B cell (primary cell): ENCODE data around the gene TGFBRAP1. TPM values are rescaled to one million over a fixed set of nuclear protein-coding genes. Genes with fewer than 3 reads are reported as not detected.

ENCODE experiments used
- ATAC-seq: fragments of 200-7000 bp; cut with Tn5 transposase; one replicate; pipeline ENCODE4 v1.10.0; 2021; ENCODE audit warnings: low read depth, mild to moderate bottlenecking, moderate number of reproducible peaks, moderate library complexity
- CTCF ChIA-PET: fragments of 350-600 bp; sonication (Branson Sonifier 250); formaldehyde crosslinking; loops from one replicate; lab custom pipeline; 2021; ENCODE audit warnings: antibody characterized with exemption, inconsistent platforms; lab: Charles Lee
- POLR2A ChIA-PET: fragments of 350-600 bp; sonication (Branson Sonifier 250); formaldehyde crosslinking; loops from one replicate; lab custom pipeline; 2021; ENCODE audit warnings: antibody characterized with exemption; lab: Charles Lee
- DNase-seq: peaks from one replicate; pipeline ENCODE4 v3.0.0; 2013
- H2AFZ ChIP-seq: 2 replicates; pipeline ENCODE4 v1.6.1; 2012; ENCODE audit warnings: mild to moderate bottlenecking, low read depth, low read length; ENCODE audit not compliant: insufficient read depth, poor library complexity, severe bottlenecking
- H3K27ac ChIP-seq, 2 donors: 1 replicate in 1 of 2; 2 replicates in 1 of 2; pipeline ENCODE4 v1.5.1; 2012 to 2013; ENCODE audit warnings: low read length in 2 of 2, mild to moderate bottlenecking in 2 of 2, moderate library complexity in 1 of 2
- H3K27me3 ChIP-seq, 4 experiments: fragments of 200-600 bp in 1 of 4; sonication (generic) in 1 of 4; replicated peaks in 1 of 4; 1 replicate in 2 of 4; 2 replicates in 2 of 4; pipeline versions ENCODE4 v1.6.1 to v1.7.0; 2013 to 2016; ENCODE audit warnings: low read length in 3 of 4, mild to moderate bottlenecking in 2 of 4, mixed read lengths in 1 of 4, moderate library complexity in 1 of 4; ENCODE audit not compliant: insufficient read depth in 4 of 4, control insufficient read depth in 3 of 4; ENCODE audit errors: control extremely low read depth in 1 of 4
- H3K36me3 ChIP-seq, 2 experiments: replicated peaks in 1 of 2; 1 replicate in 1 of 2; 2 replicates in 1 of 2; pipeline versions ENCODE4 v1.6.1 to v1.7.1; 2013; ENCODE audit warnings: low read length in 1 of 2; ENCODE audit not compliant: insufficient read depth in 2 of 2, control insufficient read depth in 1 of 2; ENCODE audit errors: control extremely low read depth in 1 of 2, extremely low read depth in 1 of 2
- H3K4me1 ChIP-seq, 2 donors: fragments of 200-600 bp in 1 of 2; sonication (generic) in 1 of 2; 1 replicate in 1 of 2; 2 replicates in 1 of 2; pipeline versions ENCODE4 v1.5.1 to v1.6.1; 2013 to 2017; ENCODE audit warnings: low read length in 2 of 2; ENCODE audit not compliant: control insufficient read depth in 2 of 2, insufficient read depth in 2 of 2
- H3K4me2 ChIP-seq: replicated peaks from 2 replicates; pipeline ENCODE3; 2012; ENCODE audit warnings: mild to moderate bottlenecking, low read depth, low read length; ENCODE audit not compliant: poor library complexity, severe bottlenecking
- H3K4me3 ChIP-seq, 5 experiments: fragments of 200-600 bp in 1 of 5; sonication (generic) in 1 of 5; 1 replicate in 3 of 5; 2 replicates in 2 of 5; pipeline versions ENCODE4 v1.5.1 to v1.7.0; 2011 to 2016; ENCODE audit warnings: low read length in 4 of 5, mild to moderate bottlenecking in 4 of 5, low read depth in 2 of 5, control low read depth in 1 of 5, moderate library complexity in 1 of 5; ENCODE audit not compliant: insufficient read depth in 1 of 5; ENCODE audit errors: control extremely low read depth in 1 of 5, extremely low read depth in 1 of 5
- H3K79me2 ChIP-seq: fragments of 200-600 bp; sonication (generic); one replicate; pipeline ENCODE4 v1.6.0; 2016; ENCODE audit warnings: low read length; ENCODE audit not compliant: control insufficient read depth, insufficient read depth
- H3K9ac ChIP-seq: fragments of 200-600 bp; sonication (generic); 2 replicates; pipeline ENCODE4 v1.6.1; 2017; ENCODE audit warnings: mild to moderate bottlenecking, low read length, moderate library complexity
- H3K9me3 ChIP-seq, 3 donors: one replicate each; pipeline versions ENCODE4 v1.6.1 to v1.7.1; 2013; ENCODE audit warnings: low read length in 2 of 3; ENCODE audit not compliant: control insufficient read depth in 2 of 3, insufficient read depth in 1 of 3; ENCODE audit errors: control extremely low read depth in 1 of 3
- H4K20me1 ChIP-seq: 2 replicates; pipeline ENCODE4 v1.6.0; 2012; ENCODE audit warnings: mild to moderate bottlenecking, low read length; ENCODE audit not compliant: insufficient read depth, control insufficient read depth, poor library complexity, severe bottlenecking
- H3K27ac Mint-ChIP-seq: one replicate; pipeline ENCODE4 v1.8.0; 2021; ENCODE audit warnings: mixed read lengths
- H3K27me3 Mint-ChIP-seq: one replicate; pipeline ENCODE4 v1.8.0; 2021; ENCODE audit warnings: mixed read lengths
- H3K4me1 Mint-ChIP-seq: one replicate; pipeline ENCODE4 v1.8.0; 2021; ENCODE audit warnings: mixed read lengths
- H3K4me3 Mint-ChIP-seq: one replicate; pipeline ENCODE4 v1.8.0; 2021; ENCODE audit warnings: mixed read lengths
- H3K9me3 Mint-ChIP-seq: one replicate; pipeline ENCODE4 v1.8.0; 2022; ENCODE audit warnings: mixed read lengths; ENCODE audit not compliant: insufficient read depth
- EZH2 ChIP-seq: IDR thresholded peaks from 2 replicates; pipeline ENCODE4 v1.6.1; 2012; ENCODE audit warnings: borderline replicate concordance, low read depth, mild to moderate bottlenecking, moderate library complexity, low read length; ENCODE audit not compliant: insufficient read depth, poor library complexity, severe bottlenecking
- WGBS: methylation state at CpG from one replicate; pipeline ENCODE4 v1.1.5; 2013; ENCODE audit warnings: missing lambda C conversion rate; ENCODE audit not compliant: insufficient coverage; 5-methylcytosine and 5-hydroxymethylcytosine counted together
- intact Hi-C: fragments of 100-400 bp; cut with micrococcal nuclease; formaldehyde crosslinking; loops from one replicate; pipeline ENCODE4 v1.10.0; 2022
- polyA plus RNA-seq: library from polyadenylated mRNA; depleted of rRNA; stranded (reverse); fragments of >200 nt; gene quantifications from 2 replicates; pipeline ENCODE4 v1.2.3, GENCODE V29; 2012
- total RNA-seq, 2 donors: library from RNA; stranded (reverse); fragments of 120-200 nt in 1 of 2; gene quantifications; 1 replicate in 1 of 2; 2 replicates in 1 of 2; pipeline versions ENCODE4 v1.2.3 to v1.2.4, GENCODE V29; 2013 to 2022
- TF ChIP-seq, protein P1 (sequence below): fragments of 200-600 bp; IDR thresholded peaks from one replicate; pipeline ENCODE4 v1.8.0; 2022; ENCODE audit warnings: antibody characterized with exemption, mild to moderate bottlenecking

TGFBRAP1 gene
- total and polyA plus RNA-seq, 2 donors (not counting 1 experiment from before 2014, with no cell fraction given) = 9.3 to 21.7 TPM

DNA sequence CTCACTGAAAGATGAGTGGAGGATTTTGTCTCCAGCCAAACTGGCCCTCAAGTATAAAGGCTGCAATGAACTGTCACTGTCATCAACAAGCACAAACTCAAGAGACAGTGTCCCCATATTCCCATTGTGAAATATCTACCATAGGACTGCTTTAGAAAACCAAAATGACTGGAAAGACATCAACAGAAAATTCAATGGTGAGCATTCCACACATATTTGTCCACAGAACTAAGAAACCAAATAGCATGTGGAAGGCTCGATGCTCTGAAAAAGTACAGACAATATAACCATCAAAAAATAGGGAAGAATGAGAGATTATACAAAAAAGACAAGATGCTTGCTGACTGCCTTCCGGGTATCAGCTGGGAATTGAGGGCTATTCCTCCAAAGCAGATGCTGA is 37.6 kb downstream of the TGFBRAP1 start:
- H3K4me1 Mint-ChIP-seq = no peaks in the 10 kb centered on the region
- CTCF ChIA-PET = no interaction called here

DNA sequence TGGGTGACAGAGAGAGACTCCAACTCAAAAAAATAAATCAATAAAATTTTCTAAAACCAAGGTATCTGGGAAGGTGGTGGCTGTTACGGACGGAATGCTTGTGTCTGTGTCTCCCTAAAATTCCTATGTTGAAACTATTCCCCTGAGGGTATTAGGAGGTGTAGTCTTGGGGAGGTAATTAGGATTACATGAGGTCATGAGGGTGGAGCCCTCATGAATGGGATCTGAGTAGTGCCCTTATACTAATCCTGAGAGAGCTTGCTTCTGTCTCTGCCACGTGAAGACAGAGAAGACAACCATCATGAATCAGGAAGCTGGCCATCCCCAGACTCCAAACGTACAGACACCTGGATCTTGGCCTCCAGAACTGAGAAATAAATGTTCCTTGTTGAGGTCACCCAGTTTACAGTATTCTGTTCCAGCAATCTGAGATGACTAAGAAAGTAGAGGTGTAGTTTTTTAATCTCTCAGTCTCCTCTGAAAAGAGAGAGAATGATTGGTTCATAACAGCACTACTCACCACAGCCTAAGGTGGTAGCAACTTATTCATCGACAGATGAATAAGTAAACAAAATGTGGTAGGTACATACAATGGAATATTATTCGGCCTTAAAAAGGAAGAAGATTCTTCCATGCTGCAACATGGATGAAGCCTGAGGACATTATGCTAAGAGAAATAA is 38.4 kb downstream of the TGFBRAP1 start:
- Histone ChIP-seq H3K9me3 (no peaks in the 10 kb centered on the region), H3K4me1 (no peaks in the 10 kb centered on the region), H3K79me2 (peaks cover 4% of the 10 kb centered on the region), H3K27ac (no peak overlapping the region), H3K4me3 (no peak overlapping the region), H3K9ac (no peak overlapping the region), H3K4me2 (no peak overlapping the region), H2AFZ (no peak overlapping the region), H3K27me3 (no peaks in the 10 kb centered on the region), H3K36me3 (peaks cover 3 to 67% of the 10 kb centered on the region in 2 experiments), H4K20me1 (no peaks in the 10 kb centered on the region)
- ChIA-PET POLR2A (no interaction called here), CTCF (no interaction called here)
- no peak for DNase-seq
- TF ChIP-seq, protein P1, sequence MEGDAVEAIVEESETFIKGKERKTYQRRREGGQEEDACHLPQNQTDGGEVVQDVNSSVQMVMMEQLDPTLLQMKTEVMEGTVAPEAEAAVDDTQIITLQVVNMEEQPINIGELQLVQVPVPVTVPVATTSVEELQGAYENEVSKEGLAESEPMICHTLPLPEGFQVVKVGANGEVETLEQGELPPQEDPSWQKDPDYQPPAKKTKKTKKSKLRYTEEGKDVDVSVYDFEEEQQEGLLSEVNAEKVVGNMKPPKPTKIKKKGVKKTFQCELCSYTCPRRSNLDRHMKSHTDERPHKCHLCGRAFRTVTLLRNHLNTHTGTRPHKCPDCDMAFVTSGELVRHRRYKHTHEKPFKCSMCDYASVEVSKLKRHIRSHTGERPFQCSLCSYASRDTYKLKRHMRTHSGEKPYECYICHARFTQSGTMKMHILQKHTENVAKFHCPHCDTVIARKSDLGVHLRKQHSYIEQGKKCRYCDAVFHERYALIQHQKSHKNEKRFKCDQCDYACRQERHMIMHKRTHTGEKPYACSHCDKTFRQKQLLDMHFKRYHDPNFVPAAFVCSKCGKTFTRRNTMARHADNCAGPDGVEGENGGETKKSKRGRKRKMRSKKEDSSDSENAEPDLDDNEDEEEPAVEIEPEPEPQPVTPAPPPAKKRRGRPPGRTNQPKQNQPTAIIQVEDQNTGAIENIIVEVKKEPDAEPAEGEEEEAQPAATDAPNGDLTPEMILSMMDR = no peak
- no peak for TF ChIP-seq EZH2
- H3K27ac Mint-ChIP-seq = no peak overlapping the region
- intact Hi-C loops = no loop called here
- no peaks in the 10 kb centered on the region for H3K9me3 Mint-ChIP-seq
- no peak for ATAC-seq
- H3K27me3 Mint-ChIP-seq = no peaks in the 10 kb centered on the region
- H3K4me1 Mint-ChIP-seq = no peaks in the 10 kb centered on the region
- 86% methylated on average over 1 of the region's 6 CpGs for WGBS
- H3K4me3 Mint-ChIP-seq = no peak overlapping the region

More for the DNA sequence above, 37.6 kb downstream of the TGFBRAP1 start:
- 86% methylated on average over 1 of the region's 2 CpGs for WGBS
- H3K79me2 ChIP-seq = peaks cover 4% of the 10 kb centered on the region
- no peaks in the 10 kb centered on the region for H3K9me3 ChIP-seq
- H3K4me3 Mint-ChIP-seq = no peak overlapping the region
- H2AFZ ChIP-seq = no peak overlapping the region
- intact Hi-C loops = no loop called here
- H3K9ac ChIP-seq = no peak overlapping the region
- H4K20me1 ChIP-seq = no peaks in the 10 kb centered on the region
- H3K27ac Mint-ChIP-seq = no peak overlapping the region
- no peak overlapping the region for H3K4me3 ChIP-seq
- DNase-seq (no peak), ATAC-seq (no peak)
- H3K27me3 ChIP-seq = no peaks in the 10 kb centered on the region
- H3K4me1 ChIP-seq = no peaks in the 10 kb centered on the region
- no peak for TF ChIP-seq EZH2
- TF ChIP-seq, protein P1 = no peak
- H3K4me2 ChIP-seq = no peak overlapping the region
- H3K27me3 Mint-ChIP-seq = no peaks in the 10 kb centered on the region
- no peaks in the 10 kb centered on the region for H3K9me3 Mint-ChIP-seq
- H3K27ac ChIP-seq = no peak overlapping the region
- peaks cover 3 to 63% of the 10 kb centered on the region in 2 experiments for H3K36me3 ChIP-seq
- POLR2A ChIA-PET = no interaction called here
